ENCODE data around the gene ZGRF1.
A peak's percentile ranks its signal among the peaks of the same experiment; 100 is the strongest.
"Not testable (repeated sequence)": the region's sequence is repeated elsewhere in the genome, so short reads cannot be mapped to it uniquely, and the experiment has no call there.

The ZGRF1 gene

GRCh38 chr4:112557676-112558411, 78.9 kb downstream of the ZGRF1 start (continued):
- no peak for TF ChIP-seq ZNF211 (tag by site-specific recombination; IDR thresholded peaks at IDR 0.05; ENCODE audit: low read depth)

- H3K9me3 ChIP-seq (ENCODE audit: control insufficient read depth, insufficient read depth, low read depth, low read length); POLR2A ChIA-PET; CTCF ChIA-PET; H3K36me3 ChIP-seq (ENCODE audit: control insufficient read depth in 2 of 2, insufficient read depth in 1 of 2, low read length in 2 of 2); H3K4me1 ChIP-seq (ENCODE audit: control insufficient read depth, insufficient read depth, low read length); H3K27ac ChIP-seq (ENCODE audit: extremely low read depth, low read depth, low read length); H3K4me3 ChIP-seq (ENCODE audit: low read depth, low read length): not testable (repeated sequence)
- TF ChIP-seq ZNF146 (tag by site-specific recombination; IDR thresholded peaks at IDR 0.05), result peak; percentile 72
Measured at GRCh38 chr4:112554271-112554670, 82.4 kb downstream of the ZGRF1 start.

- TF ChIP-seq ZSCAN4 (tag by site-specific recombination; IDR thresholded peaks at IDR 0.05) (no peak), ZNF223 (tag by site-specific recombination; IDR thresholded peaks at IDR 0.05) (no peak), ZNF140 (tag by site-specific recombination; IDR thresholded peaks at IDR 0.05) (no peak), ZNF266 (tag by site-specific recombination; IDR thresholded peaks at IDR 0.05; ENCODE audit: low read depth) (no peak), MEIS1 (CRISPR knock-in tag; IDR thresholded peaks at IDR 0.05; ENCODE audit: borderline replicate concordance) (no peak), FEZF1 (tag by site-specific recombination; IDR thresholded peaks at IDR 0.05) (no peak), ZNF514 (tag by site-specific recombination; IDR thresholded peaks at IDR 0.05) (no peak), ZNF560 (tag by site-specific recombination; IDR thresholded peaks at IDR 0.05; ENCODE audit: borderline replicate concordance) (no peak), ZXDB (tag by site-specific recombination; IDR thresholded peaks at IDR 0.05) (no peak), ZNF24 (tag by site-specific recombination; IDR thresholded peaks at IDR 0.05) (no peak), GLI2 (tag by site-specific recombination; IDR thresholded peaks at IDR 0.05; ENCODE audit: borderline replicate concordance, low read depth) (no peak), ZFHX2 (tag by site-specific recombination; conservative IDR thresholded peaks at IDR 0.05) (no peak), ZNF704 (tag by site-specific recombination; IDR thresholded peaks at IDR 0.05) (no peak), ZNF791 (tag by site-specific recombination; IDR thresholded peaks at IDR 0.05) (no peak), ZNF335 (tag by site-specific recombination; conservative IDR thresholded peaks at IDR 0.05) (no peak), ZNF2 (tag by site-specific recombination; IDR thresholded peaks at IDR 0.05) (no peak), ZNF645 (tag by site-specific recombination; IDR thresholded peaks at IDR 0.05) (no peak)
- ChIA-PET POLR2A (no interaction called here), CTCF (interaction anchor here (0.6 to 1.0 kb wide), 3 partner anchors 224 to 453 kb away, joined by 3 to 5 read pairs (median 3); no protein-coding TSS in a partner anchor)
- Histone ChIP-seq H3K4me3 (ENCODE audit: low read depth, low read length) (no peak overlapping the region), H3K9me3 (ENCODE audit: control insufficient read depth, insufficient read depth, low read depth, low read length) (no peaks in the 10 kb centered on the region), H3K27ac (ENCODE audit: extremely low read depth, low read depth, low read length) (no peak overlapping the region), H3K4me1 (ENCODE audit: control insufficient read depth, insufficient read depth, low read length) (no peaks in the 10 kb centered on the region), H3K36me3 (ENCODE audit: control insufficient read depth in 2 of 2, insufficient read depth in 1 of 2, low read length in 2 of 2) (peaks cover 0 to 5% of the 10 kb centered on the region in 2 experiments; a peak in 2 of 3 replicates)
Measured at GRCh38 chr4:112552668-112553067, 84.0 kb downstream of the ZGRF1 start.

Data from HEK293 (cell line).